D721Med (cell line): Measurements from ENCODE around the gene RASGEF1C.

Experiments
- DNase-seq: peaks from one replicate; pipeline ENCODE4 v3.0.0; 2011; ENCODE audit warnings: low spot score; ENCODE audit not compliant: insufficient read length
- FAIRE-seq: peaks from 2 replicates; lab custom pipeline; 2011; peaks lifted over from hg19 to GRCh38; lab: Jason Lieb, UNC
- TF ChIP-seq, protein P1 (sequence below): IDR thresholded peaks from 2 replicates; pipeline ENCODE4 v1.5.1; 2012; ENCODE audit warnings: mild to moderate bottlenecking, control low read depth; ENCODE audit not compliant: insufficient read depth; ENCODE audit errors: missing control alignments

The RASGEF1C gene

DNA sequence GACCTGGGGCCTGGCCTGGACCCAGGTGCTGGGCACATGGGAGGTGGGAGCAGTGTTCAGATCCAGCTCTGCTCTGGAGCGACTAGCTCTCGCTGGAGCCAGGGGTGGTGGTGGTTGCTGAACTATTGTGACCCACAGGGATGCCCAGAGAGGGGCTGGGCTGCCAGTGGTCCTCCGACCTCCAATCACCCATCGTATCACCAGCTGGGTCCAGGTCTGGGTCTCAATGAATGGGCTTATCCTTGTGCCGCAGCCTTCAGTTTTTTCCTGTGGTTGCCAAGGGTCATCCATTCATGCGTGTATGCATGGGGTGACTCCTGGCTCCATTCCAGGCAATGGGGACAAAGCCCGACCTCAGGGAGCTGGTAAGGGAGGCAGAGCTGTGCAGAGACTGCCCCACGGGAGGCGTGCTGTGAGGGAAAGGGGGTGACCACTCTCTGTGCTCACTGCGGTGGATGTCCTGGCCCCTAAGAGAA lies 68.9 kb downstream of the RASGEF1C start:
- no peak for FAIRE-seq

DNA sequence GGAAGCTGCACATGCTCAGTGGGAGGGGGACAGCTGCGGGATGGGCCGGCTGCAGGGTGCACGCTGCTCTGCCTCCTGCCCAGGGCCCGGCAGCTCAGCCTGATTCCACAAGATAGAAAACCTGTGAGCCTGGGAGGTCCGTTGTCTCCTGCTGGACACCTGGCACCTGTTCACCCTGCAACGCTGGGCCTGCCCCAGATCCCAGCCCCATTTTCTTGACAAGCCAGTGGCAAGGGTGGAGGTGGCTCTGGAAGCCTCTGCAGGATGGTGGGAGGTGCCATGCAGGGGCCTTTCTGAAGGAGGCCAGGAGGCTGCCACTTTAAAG lies 69.3 kb downstream of the RASGEF1C start:
- DNase-seq = no peak
- TF ChIP-seq, protein P1, sequence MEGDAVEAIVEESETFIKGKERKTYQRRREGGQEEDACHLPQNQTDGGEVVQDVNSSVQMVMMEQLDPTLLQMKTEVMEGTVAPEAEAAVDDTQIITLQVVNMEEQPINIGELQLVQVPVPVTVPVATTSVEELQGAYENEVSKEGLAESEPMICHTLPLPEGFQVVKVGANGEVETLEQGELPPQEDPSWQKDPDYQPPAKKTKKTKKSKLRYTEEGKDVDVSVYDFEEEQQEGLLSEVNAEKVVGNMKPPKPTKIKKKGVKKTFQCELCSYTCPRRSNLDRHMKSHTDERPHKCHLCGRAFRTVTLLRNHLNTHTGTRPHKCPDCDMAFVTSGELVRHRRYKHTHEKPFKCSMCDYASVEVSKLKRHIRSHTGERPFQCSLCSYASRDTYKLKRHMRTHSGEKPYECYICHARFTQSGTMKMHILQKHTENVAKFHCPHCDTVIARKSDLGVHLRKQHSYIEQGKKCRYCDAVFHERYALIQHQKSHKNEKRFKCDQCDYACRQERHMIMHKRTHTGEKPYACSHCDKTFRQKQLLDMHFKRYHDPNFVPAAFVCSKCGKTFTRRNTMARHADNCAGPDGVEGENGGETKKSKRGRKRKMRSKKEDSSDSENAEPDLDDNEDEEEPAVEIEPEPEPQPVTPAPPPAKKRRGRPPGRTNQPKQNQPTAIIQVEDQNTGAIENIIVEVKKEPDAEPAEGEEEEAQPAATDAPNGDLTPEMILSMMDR = no peak
- FAIRE-seq = no peak

More for the DNA sequence above, 68.9 kb downstream of the RASGEF1C start:
- no peak for DNase-seq
- TF ChIP-seq, protein P1 = no peak

DNA sequence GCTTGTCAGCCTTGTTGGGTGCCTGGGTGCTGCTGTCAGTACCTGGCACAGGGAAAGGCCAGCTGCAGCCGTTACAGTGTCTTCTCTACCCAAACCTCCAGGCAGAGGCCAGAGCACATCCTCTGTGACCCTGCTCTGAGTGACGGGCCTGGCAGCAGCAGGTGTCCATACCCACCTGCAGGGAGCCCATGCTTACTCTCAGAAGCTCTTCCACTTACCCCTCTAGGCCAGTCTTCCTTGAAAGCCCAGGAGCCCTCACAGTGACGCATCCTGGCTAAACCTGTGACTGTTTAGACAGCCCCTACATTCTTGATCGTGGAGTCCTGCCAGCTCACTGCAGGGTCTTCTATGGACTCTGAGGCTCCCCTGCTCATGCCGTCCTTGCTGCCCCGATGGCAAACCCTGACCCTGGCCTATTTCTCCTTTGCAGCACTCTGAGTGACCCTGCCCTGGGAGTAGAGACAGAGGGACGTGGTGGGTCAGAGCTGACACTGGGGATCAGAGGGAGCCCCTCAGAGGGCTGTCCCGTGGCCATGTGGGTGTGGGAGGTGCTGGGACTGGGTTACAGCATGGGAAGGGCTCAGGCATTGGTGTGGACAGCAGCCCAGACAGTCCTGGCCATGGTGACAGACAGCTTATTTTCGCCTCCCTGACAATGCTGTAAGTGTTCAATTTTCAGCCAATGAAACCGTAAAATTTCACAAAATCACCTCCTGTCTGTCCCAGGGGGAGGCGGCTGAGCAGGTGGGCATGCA lies 69.9 kb downstream of the RASGEF1C start:
- TF ChIP-seq, protein P1 = no peak
- DNase-seq = no peak
- no peak for FAIRE-seq

DNA sequence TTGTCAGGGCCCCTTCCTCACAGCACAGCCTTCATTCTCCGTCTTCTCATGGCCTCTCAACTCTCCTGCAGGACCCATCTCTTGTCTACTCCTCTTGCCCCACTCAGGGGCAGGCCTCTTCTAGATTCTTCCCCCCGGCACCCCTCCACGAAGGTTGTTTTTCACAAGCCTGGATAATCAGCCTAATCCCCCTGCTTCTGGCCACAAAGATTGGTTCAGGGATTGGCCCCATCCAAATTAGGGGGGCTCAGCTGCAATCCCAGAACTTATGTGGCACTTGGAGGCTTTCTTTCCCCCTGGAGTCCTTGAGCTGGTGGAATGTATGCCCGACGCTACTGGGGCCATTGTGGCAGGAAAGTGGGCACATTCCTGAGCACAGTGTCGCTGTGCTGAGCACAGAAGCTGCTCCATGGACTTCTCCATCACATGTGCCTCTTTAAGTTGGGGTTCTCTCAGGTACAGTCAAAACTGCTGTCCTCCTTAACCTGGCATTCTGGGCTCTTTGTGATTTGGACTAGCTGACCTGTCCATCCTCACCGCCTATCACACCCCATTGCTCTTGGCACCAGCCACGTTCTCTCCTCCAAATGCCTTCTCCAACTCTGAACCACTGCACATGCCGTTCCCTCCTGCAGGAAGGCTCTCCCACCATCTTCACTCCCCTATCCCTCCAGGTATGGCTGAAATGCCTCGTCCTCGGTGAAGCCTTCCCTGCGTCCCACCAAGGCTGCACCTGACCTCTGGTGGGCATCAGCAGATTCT lies 70.6 kb downstream of the RASGEF1C start:
- TF ChIP-seq, protein P1 = no peak
- FAIRE-seq (no peak), DNase-seq (no peak)

DNA sequence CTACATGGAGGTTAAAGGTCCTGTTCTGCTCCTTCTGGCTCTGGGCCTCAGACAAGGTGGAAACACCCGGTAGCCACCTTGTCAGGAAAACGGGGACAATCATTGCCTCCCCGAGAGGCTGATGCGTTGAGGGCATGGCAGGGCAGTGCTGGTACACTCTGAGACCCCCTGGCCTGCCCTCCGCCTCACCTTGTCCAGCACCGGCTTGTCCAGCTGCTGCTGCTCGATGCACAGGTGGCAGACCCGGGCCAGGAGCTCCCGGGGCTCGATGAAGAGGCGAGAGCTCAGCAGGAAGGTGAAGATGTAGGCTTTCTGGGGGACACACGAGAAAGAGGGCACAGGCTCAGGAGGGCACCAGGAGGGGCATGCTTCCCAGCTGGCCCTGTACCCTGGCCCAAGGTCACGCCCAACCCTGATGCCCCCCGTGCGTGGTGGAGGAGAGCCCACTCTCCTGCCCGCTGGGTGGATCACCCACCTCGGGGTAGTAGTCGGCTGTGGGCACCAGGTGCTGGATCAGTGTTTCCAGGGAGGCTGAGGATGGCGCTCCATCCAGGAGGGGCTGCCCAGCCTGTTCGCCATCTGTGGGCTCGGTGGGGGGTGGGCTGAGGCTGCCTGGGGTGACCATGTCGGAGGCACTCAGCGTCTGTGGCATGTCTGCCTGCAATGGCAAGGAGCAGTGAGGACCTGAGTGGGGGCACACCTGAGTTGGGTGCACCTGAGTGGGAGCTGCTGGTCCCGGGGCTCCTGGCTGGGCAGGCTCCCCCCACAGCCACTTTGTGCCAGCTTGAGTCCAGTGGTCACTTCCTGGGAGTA lies 71.4 kb downstream of the RASGEF1C start:
- FAIRE-seq (no peak), DNase-seq (no peak)
- TF ChIP-seq, protein P1 = no peak

DNA sequence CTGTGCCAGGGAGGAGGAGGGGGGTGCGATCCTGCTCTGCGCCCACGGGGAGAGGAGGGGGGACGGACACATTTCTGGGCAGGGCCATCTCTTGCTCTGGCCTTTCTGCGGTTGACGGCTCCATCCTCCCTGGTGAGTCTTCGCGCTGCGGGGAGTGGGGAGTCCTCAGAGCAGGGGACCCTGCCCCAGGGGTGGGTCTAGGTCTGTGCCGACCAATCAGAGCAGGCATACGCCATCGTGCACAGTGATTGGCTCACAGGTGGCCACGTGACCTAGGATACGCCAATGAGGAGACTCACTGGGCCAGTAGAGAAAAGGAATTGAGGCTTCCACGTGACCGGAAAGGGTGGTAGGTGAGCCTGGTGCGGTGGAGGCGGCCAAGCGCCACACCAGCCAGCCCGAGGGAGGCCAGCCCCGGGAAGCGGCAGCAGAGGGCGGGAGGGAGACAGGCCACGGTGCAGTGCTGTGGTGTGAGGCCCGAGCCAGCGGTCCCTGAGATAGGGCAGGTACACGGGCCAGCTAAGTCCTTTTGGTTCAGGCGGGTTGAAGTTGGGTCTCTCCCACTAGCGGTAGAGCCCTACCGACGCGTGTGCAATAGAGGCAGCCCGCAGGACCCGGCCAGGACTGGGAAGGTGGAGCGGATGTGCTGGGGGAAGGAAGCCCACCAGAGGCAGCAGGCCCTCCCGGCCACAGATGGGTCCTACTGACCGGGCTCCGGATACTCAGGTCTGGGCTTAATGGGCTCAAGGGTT lies 72.2 kb downstream of the RASGEF1C start:
- no peak for FAIRE-seq
- DNase-seq = no peak

More for the DNA sequence above, 72.2 kb downstream of the RASGEF1C start:
- TF ChIP-seq, protein P1 = no peak
